Prostate gland (tissue), 2 donors: Measurements from ENCODE around the gene EFHD1.

Experiments
- CTCF ChIP-seq, 4 experiments: fragments of 200-600 bp in 2 of 4; fragments of 450-650 bp in 2 of 4; sonication (generic) in 2 of 4; IDR thresholded peaks; 1 replicate in 3 of 4; 2 replicates in 1 of 4; pipeline ENCODE4 v1.5.1; 2016 to 2019; ENCODE audit warnings: antibody characterized with exemption in 4 of 4, mild to moderate bottlenecking in 2 of 4, moderate library complexity in 2 of 4
- POLR2A ChIP-seq: fragments of 450-650 bp; IDR thresholded peaks from one replicate; pipeline ENCODE4 v1.6.1; 2016; ENCODE audit warnings: antibody characterized with exemption, mild to moderate bottlenecking
- POLR2AphosphoS5 ChIP-seq: sonication (generic); formaldehyde crosslinking; IDR thresholded peaks from one replicate; pipeline ENCODE4 v1.6.1; 2017; ENCODE audit warnings: antibody characterized with exemption

GRCh38 chr2:232636788-232637420 lies 3.5 kb downstream of the EFHD1 start:
- TF ChIP-seq CTCF (IDR thresholded peaks at IDR 0.05), result no peak
- TF ChIP-seq POLR2A, result no peak
- no peak for TF ChIP-seq POLR2AphosphoS5
